Medulla oblongata (tissue), 1 donor: ENCODE results near the gene STRBP.
"Not testable (repeated sequence)": the region's sequence is repeated elsewhere in the genome, so short reads cannot be mapped to it uniquely, and the experiment has no call there.

Experiments used
- DNase-seq: peaks from one replicate; pipeline ENCODE4 v3.0.0-alpha.2; 2015; ENCODE audit errors: extremely low spot score

STRBP gene

DNA sequence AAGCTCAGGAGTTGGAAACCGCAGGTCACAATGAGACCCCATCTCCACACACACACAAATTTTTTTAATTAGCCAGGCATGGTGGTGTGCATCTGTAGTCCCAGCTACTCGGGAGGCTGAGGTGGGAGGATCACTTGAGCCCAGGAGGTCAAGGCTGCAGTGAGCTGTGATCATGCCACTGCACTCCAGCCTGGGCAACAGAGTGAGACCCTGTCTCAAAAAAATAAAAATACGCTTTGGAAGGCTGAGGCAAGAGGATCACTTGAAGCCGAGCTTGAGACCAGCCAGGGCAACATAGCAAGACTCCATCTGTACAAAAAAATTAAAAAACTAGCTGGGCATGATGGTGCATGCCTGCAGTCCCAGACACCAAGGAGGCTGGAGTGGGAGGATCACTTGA, 19.2 kb downstream of the STRBP start:
- DNase-seq, result not testable (repeated sequence)

DNA sequence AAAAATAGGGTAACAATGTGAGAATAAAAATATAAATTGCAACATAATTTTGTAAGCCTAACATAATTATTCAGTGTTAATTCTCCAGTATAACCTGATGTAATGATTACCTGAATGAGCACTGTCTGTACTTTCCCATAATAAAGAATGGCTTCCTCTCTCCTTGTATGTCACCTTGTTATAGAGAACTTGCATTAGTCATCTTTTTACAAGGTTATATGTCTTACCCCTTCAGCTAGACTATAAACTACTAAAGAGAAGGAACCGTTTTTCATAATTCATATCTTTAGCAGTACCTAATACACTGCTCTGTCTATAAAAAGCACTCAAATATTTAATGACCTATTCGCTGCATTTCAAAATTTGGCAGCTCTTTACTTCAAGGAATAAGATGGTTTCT, 19.8 kb downstream of the STRBP start:
- no peak for DNase-seq

DNA sequence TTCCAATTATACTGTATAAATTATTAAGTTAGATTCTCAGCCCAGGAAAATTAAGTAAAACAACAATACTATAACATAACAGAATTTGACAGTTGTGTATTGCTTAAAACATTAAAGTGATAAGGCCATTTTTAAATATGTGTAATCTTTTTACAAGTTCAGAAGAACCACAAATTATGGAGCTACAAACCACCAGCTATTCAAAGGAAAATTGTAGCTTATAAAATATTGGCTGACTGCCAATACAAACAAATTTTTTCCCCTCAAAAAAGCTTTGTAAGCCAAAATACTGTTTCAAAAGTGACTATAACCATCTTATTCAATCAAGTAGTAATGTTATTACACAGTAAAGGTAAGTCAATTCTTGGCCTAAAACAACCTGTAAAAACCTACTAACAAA, 21.9 kb downstream of the STRBP start:
- no peak for DNase-seq

DNA sequence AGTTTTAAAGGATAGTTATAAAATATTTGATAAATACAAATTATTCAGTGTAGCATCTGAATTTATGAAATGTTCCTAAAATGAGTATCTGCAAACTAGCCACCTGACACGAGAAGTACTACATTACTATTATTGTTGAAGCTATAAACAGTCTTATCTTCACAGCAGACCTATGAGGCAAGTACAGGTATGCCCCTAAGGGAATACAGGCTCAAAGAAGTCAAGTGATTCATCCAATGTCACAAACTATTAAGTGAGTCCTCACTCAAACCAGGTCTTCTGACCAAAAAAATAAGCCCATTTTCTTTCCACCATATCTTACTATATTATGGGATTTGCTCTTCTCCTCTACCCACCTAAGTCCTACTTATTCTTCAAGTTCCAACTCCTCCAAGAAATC, 28.7 kb downstream of the STRBP start:
- no peak for DNase-seq

DNA sequence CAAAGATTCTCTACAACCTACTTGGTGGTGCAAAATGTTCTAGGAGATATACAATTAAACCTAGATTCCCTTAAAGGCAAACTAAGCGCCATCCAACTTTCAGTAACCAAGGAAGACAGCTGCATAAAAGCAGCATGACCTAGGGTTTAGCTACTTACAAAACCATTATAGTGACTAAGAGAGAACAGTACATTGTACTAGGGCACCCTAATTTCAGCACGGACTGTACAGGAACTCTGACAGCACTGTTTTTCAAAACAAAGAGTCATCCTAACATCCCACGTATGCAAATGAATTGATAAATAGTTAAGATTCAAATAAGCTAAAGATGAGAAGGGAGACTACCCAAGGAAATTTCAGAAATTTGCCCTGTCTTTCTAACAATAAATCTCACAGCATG, 30.0 kb downstream of the STRBP start:
- DNase-seq, result no peak

DNA sequence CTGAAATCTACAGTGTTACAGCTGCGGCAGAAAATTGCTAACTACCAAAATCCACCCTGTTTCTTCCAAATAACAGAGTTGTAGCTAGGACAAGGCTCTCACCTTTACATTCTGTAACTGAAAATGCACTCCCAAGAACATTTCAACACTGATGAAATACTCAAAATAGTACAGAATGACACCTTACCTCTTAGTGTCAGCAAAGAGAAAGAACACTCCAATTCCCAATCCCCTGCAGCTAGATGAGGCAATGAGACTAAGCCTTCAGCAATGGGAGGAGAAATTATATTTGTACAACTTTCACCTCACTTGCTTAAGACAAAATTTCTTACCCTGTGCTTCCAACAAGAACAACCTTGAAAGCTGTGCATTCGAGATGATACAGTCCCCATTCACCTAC, 31.2 kb downstream of the STRBP start:
- no peak for DNase-seq

DNA sequence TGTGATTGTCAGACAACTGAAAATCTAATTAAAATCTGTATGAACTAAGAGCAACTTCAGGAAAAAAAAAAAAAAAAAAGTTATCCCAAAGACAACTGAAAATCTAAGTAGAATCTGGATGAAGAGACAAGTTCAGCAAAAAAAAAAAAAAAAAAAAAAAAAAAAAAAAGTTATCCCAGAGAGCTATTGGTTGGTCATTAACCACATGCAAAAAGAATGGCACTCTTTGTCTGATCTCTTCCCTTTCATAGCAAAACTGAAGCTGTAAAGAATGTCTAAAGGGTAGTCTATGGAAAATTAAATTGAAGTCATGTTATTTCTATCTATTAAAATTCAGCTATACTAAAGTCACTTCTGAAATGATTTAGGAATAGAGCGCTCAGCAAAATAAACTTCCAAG, 32.9 kb downstream of the STRBP start:
- no peak for DNase-seq

DNA sequence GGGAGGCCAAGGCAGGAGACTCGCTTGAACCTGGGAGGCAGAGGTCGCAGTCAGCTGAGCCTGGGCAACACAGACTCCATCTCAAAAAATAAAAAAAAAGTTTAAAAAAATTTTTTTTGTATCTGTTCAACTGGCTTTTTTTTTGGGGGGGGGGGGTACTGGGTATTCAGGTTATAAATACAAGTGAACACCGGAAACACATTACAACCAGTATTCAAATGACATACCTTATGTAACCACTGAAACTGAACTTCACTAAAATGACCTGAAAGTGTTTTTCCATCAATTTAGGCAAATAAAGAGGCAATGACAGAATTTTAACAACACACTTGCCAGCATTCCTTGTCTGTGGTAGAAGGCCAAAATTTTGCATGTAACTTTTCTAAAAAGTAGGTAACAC, 33.5 kb downstream of the STRBP start:
- DNase-seq, result no peak

DNA sequence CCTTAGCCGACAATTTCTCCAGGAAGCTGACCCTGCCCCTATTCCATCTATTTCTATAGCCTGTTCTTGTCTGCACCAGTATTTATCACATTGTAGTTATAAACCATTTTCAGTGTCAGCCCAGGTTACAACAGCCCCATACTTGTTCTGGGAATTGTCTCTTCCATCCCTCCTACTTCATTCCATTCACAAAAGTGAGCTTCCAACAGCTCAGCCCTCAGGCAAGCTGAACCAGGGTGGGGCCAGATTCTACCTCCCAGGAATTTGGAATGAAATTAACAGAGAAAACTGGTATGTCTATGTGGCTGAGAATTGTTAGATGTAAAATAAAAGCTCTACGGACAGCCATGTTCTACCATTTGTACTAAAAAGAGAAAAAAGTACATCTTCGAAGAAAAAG, 36.1 kb downstream of the STRBP start:
- no peak for DNase-seq

DNA sequence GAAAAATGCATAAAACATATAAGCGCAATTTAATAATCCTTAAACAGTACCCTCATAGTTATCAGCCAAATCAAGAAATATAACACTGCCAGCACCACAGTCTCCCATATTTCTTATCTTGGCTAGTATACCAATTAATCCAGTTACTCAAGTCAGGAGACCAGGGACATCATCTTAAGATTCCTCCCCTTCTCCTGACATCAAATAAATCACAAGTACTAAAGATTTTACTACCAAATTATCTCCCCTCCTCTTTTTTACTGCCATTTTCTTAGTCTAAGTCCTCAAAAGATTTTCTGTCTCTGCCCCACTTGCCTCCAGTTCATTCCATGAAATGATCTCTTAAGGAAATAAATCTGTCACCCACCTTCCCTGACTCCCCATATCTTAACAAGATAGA, 37.0 kb downstream of the STRBP start:
- no peak for DNase-seq

DNA sequence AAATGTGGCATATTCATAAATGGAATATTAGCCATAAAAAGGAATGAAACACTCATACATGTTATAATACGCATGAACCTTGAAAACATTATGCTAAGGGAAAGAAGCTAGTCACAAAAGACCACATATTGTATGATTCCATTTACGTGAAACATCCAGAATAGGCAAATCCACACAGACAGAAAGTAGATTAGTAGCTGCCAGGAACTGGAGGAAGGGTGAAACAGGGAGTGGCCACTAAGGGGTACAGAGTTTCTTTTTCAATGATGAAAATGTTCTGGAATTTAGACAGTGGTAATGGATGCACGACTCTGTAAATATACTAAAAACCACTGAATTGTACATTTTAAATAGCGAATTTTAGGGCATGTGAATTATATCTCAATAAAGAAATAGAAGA, 39.4 kb downstream of the STRBP start:
- DNase-seq, result no peak

DNA sequence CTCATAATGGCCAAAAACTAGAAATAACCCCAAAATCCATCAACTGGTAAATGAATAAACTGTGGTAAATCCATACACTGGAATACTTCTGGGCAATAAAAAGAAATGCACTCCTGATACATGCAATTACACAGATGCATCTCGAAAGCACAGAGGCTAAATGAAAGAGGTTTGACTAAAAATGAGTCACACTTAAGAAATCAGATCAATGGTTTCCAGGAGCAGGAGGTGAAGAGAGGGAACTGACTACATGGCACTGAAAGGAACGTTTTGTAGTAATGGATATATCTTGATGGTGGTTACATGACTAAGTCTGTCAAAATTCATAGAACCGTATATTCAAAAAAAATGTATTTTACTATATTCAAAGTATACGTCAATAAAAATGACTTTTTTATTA, 42.4 kb downstream of the STRBP start:
- DNase-seq, result no peak

DNA sequence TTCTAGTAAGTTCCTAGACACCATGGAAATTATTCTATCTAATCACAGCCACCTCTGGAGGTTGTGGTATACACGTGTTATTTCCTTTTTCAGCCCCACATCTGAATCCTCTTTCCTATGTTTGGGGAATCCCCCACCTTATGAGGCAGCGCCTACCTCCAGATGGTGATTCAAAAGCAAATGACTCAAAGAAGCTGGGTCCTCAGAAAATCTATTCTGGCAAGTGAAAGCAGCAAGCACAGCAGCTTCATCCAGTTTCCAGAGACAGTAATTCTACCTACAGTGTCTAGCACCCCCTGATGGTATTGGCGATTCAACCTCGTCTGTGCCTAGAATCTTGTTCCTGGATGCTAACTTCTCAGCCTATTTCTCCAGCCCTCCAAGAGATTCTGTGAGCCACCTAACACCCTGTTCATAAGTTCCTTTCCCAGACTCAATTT, 43.0 kb downstream of the STRBP start:
- peak; percentile 70 for DNase-seq

DNA sequence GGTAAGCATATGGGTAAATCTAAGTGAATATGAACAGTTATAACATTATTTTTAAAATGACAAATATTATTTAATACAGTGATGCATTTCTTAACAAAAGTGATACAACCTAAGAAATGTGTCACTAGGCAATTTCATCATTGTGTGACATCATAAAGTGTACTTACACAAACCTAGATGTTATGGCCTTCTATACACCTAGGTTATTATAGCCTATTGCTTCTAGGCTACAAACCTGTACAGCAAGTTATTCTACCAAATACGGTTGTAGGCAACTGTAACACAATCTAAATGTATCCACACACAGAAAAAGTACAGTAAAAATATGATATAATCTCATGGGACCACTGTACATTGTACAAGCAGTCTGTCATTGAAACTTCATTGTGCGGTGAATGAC, 48.3 kb downstream of the STRBP start:
- no peak for DNase-seq

DNA sequence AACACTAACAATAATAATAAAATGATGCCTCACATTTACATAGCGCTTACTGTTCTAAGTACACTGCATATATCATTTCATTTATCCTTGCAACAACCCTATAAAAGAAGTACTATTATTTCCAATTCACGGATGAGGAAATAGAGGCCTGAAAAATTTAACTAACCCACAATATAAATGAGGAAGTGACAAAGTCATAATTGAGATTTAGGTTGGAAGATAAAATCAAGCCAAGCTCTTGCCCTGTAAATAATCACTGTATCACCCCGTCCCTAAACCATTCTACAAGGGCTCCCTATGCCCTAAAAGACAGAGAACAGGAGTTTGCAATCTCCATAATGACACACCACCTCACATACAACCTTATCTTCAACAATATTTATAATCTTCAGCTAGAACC, 49.6 kb downstream of the STRBP start:
- DNase-seq, result no peak

DNA sequence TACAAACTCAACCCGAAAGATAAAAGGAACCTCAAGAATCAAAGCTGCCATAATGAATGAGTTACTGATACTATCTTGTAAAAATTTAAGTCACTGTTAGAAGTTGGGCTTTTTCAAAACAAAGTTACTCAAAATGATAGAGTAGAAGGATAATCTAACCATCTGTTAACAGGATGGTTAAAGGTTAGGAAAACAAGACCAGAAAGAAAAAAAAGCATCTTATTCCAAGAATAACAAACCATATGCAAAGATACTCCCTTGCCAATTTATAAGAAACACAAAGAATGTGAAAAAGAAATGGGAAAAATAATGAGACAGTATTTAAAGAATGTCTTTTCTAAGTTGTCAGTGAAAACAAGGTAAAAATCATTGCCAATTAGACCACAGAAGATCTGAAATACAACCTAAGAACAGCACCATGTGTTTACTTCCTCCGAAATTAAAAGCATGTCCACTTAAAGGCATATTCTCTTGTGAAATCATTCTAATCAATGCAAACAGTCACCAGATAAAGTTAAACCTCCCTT, 51.2 kb downstream of the STRBP start:
- no peak for DNase-seq

DNA sequence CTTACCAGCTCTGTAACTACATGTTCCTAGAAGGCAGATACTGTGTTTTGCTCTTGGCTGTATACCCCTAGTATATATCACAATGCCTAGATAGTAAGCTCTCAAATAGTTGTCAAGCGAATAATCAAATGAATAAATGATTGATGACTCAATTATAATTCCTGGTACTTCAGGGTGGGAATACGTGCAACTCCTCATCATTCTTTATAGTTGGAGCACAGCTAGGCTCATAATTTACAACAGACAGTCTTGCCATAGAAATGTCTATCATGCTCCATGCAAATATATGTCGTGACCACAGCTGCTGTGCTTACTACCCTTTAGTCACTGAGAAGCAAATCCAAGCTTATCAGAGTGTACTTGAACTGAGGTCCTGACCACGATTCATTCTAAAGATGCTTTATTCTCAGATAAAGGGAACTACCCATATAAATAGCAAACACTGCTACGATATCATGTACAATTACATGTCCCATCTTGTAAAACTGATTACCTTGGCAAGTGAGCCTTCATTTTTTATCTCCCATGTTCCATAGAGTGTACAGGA, 52.1 kb downstream of the STRBP start:
- DNase-seq, result no peak

DNA sequence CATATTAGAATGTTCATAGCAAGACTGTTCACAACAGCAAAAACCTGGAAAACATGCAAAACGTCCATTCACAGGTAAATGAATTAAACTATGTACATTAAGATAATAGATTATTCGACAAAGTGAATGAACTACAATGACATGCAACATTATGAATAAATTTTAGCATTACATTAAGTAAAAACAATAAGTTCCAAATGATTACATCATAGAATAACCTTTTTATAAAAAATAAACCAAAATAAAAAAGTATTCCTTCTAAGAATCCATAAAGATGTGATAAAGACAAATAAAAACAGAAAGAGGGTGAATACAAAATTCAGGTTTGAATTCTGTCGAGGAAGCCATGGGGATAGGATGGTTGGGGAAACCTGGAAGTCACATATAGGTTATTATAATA, 57.3 kb downstream of the STRBP start:
- no peak for DNase-seq

DNA sequence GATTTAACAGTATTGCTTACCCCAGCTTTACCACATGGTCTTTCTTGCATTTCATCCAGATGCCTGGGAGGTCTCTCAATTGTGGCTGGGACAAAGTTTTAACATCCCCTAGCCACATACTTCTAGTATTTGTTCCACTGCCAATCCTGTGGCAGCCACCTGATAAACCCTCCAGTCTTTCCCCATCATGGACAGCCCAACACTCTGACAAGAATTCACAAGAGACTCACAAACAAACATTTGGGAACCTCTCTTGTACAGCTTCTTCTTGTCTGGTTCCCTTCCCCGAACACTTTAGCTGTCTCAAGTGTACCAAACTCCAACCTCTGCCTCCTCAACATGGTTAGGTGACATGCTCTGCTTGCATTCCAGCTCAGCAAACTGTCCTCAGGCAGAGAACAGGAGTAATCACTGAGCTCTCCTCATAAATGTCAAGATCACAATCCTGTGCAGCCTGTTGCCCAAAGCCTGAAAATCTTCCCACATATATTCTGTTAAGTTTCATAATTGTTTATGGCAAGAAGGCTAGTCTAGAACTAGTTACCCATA, 59.7 kb downstream of the STRBP start:
- DNase-seq, result no peak

DNA sequence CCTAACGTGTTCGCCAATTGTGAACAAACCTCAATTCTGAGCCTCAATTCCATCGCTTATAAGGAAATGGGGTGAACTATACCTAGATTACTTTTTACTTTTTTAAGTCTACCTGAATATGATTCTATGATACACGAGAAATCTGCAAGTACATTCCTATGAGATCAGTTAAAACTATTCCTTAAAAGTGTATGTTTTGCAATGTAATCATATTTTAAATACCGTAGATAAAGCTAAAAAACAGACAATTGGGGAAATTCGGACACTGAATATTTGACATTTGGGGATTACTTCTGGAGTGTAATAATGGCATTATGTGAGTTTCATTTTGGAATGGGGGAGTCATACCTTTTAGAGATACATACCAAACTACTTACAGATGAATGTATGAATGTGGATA, 62.3 kb downstream of the STRBP start:
- DNase-seq, result no peak

DNA sequence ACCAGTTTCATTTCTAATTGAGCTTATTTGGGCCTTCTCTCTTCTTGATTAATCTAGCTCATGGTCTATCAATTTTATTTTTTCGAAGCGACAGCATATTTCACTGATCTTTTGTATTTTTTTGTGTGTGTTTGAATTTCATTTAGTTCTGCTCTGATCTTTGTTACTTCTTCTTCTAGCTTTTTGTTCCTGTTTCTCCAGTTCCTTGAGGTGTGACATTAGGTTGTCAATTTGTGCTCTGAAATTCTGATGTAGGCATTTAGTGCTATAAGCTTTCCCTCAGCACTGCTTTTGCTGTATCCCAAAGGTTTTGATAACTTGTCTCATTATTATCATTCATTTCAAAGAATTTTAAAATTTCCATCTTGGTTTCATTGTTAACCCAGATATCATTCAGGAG, 67.3 kb downstream of the STRBP start:
- DNase-seq, result no peak

DNA sequence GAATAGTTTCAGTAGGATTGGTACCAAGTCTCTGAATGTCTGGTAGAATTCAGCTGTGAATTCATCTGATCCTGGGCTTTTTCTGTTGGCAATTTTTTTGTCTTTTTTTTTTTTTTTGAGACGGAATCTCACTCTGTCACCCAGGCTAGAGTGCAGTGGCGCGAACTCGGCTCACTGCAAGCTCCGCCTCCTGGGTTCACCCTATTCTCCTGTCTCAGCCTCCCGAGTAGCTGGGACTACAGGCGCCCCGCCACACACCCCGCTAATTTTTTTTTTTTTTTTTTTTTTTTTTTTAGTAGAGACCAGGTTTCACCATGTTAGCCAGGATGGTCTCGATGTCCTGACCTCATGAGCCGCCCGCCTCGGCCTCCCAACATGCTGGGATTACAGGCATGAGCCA, 67.9 kb downstream of the STRBP start:
- DNase-seq, result not testable (repeated sequence)

DNA sequence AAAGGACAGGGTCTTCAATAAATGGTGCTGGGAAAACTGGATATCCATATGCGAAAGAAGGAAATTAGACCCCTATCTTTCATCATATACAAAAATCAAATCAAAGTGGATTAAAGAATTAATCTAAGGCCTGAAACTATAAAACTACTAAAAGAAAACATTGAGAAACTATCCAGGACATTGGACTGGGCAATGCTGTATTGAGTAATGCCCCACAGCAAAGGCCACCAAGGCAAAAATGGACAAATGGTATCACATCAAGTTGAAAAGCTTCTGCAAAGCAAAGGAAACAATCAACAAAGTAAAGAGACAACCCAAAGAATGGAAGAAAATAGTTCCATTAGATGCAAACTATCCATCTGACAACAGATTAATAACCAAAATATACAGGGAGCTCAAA, 72.3 kb downstream of the STRBP start:
- no peak for DNase-seq

DNA sequence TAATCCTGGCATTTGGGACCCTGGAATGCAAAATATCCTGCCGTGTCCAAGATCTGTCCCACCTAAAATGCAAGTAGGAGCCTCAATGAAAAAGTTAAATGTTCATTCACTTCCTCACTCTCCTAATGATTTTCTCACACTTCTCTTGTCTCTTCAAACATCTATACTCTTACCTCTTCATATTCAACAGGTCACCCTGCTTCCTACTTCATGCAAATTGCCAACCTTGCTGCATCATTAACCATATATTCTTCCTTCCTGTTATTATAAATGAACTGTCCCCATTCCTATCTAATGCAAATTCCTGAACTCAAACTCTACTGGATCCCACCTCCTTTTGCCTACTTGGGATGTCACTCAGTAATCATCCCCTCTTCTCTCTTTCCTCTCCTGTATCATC, 74.4 kb downstream of the STRBP start:
- no peak for DNase-seq
